Heart right ventricle (tissue), 16 donors: ENCODE measurements around the gene SMIM38. TPM values are rescaled to one million over a fixed set of nuclear protein-coding genes. Genes with fewer than 3 reads are reported as not detected.
"Not testable (repeated sequence)": the region's sequence is repeated elsewhere in the genome, so short reads cannot be mapped to it uniquely, and the experiment has no call there.

Experiments
- ATAC-seq, 8 donors: fragments of 200-7000 bp; cut with Tn5 transposase; one replicate each; pipeline ENCODE4 v1.9.1; 2020; ENCODE audit warnings: mild to moderate bottlenecking in 8 of 8, moderate library complexity in 8 of 8, moderate number of reproducible peaks in 1 of 8
- DNase-seq, 2 donors: peaks; one replicate each; pipeline ENCODE4 v3.0.0-alpha.2; 2020
- H3K27ac ChIP-seq, 10 donors: fragments of 200-600 bp; sonication (generic) in 2 of 10; one replicate each; pipeline versions ENCODE4 v1.5.0 to v1.8.0; 2020 to 2022; ENCODE audit warnings: mild to moderate bottlenecking in 3 of 10
- H3K27me3 ChIP-seq, 7 donors: fragments of 200-600 bp; one replicate each; pipeline ENCODE4 v1.8.0; 2021 to 2022; ENCODE audit warnings: mild to moderate bottlenecking in 2 of 7
- H3K36me3 ChIP-seq, 9 donors: fragments of 200-600 bp; sonication (generic) in 1 of 9; one replicate each; pipeline versions ENCODE4 v1.5.0 to v1.8.0; 2020 to 2022; ENCODE audit warnings: mild to moderate bottlenecking in 2 of 9
- H3K4me1 ChIP-seq, 9 donors: fragments of 200-600 bp; sonication (generic) in 1 of 9; one replicate each; pipeline versions ENCODE4 v1.5.0 to v1.8.0; 2020 to 2022; ENCODE audit warnings: mild to moderate bottlenecking in 4 of 9
- H3K4me3 ChIP-seq, 10 donors: fragments of 200-600 bp; sonication (generic) in 2 of 10; one replicate each; pipeline versions ENCODE4 v1.5.0 to v1.8.0; 2020 to 2022; ENCODE audit warnings: mild to moderate bottlenecking in 7 of 10, moderate library complexity in 2 of 10
- H3K9me3 ChIP-seq, 11 donors: fragments of 200-600 bp in 10 of 11; sonication (generic) in 2 of 11; one replicate each; pipeline versions ENCODE4 v1.5.0 to v1.8.0; 2013 to 2022; ENCODE audit warnings: mild to moderate bottlenecking in 2 of 11, control low read depth in 1 of 11, moderate library complexity in 1 of 11
- WGBS, 2 donors: extraction: QIAGEN DNeasy Blood & Tissue Kit; methylation state at CpG; one replicate each; pipeline ENCODE4 v1.1.7; 2013; ENCODE audit warnings: inconsistent platforms in 1 of 2; 5-methylcytosine and 5-hydroxymethylcytosine counted together
- intact Hi-C, 10 donors: fragments of 100-400 bp; cut with DNase I; formaldehyde crosslinking; loops; one replicate each; pipeline versions ENCODE4 v1.11.1 to v1.14.2; 2022
- polyA plus RNA-seq, 2 donors: library from polyadenylated mRNA; stranded (reverse); fragments of 200-250 nt; gene quantifications; one replicate each; pipeline ENCODE4 v1.2.3, GENCODE V29; 2013
- total RNA-seq, 10 donors: library from RNA; stranded (reverse); fragmentation: NEBNext Ultra II Directional in 3 of 10; extraction: Animal tissue kit (Norgen Biotek cat#: 25700) in 3 of 10; gene quantifications; one replicate each; pipeline versions ENCODE4 v1.2.1 to v1.2.4, GENCODE V29; 2021 to 2023
- TF ChIP-seq, protein P1 (sequence below), 9 donors: fragments of 200-600 bp; sonication (generic) in 2 of 9; IDR thresholded peaks; one replicate each; pipeline versions ENCODE4 v1.5.0 to v1.8.0; 2021 to 2022; ENCODE audit warnings: antibody characterized with exemption in 9 of 9, mild to moderate bottlenecking in 5 of 9, moderate library complexity in 1 of 9
- donor health status: Arrhythmogenic right ventricular cardiomyopathy.
- donor health status: ischemic (EF 13 %, LVEDD 7.1; RV severe dilation, severe dysfunction).
- donor health status: healthy with polysubstance abuse.
- donor health status: DM: no; HTN: yes; CAD: no.
- donor health status: DM: no; HTN: no; CAD: no.
- donor health status: ischemic (EF 25% LVEDD 6.9; RV normal size, moderate dysfunction).
- donor health status: ischemic (EF 25% LVEDD 5.7; RV mildly dilated, moderate dysfunction).
- donor health status: healthy.
- donor health status: DM: yes; HTN: yes; CAD: no.
- donor health status: Ischemic cardiomyopathy.
- donor health status: ischemic (EF 35%, LVEDD 5.7; RV mildly dilated, moderate dysfunction).
- donor health status: nonischemic (EF 11% LVEDD 7.7; RV severe dilation, severe dysfunction).
- donor health status: DM: yes; HTN: yes; CAD: no.
- donor health status: PGD.
- donor health status: ischemic (EF 29% LVEDD 5.4; RV normal size, mild dysfunction).
- donor health status: nonischemic (EF 23%, LVEDD 6.1; RV moderate dilation, normal function).

SMIM38 gene
- total and polyA plus RNA-seq, 12 donors = 0.07 to 0.56 (median 0.18) TPM; not detected in 1

DNA sequence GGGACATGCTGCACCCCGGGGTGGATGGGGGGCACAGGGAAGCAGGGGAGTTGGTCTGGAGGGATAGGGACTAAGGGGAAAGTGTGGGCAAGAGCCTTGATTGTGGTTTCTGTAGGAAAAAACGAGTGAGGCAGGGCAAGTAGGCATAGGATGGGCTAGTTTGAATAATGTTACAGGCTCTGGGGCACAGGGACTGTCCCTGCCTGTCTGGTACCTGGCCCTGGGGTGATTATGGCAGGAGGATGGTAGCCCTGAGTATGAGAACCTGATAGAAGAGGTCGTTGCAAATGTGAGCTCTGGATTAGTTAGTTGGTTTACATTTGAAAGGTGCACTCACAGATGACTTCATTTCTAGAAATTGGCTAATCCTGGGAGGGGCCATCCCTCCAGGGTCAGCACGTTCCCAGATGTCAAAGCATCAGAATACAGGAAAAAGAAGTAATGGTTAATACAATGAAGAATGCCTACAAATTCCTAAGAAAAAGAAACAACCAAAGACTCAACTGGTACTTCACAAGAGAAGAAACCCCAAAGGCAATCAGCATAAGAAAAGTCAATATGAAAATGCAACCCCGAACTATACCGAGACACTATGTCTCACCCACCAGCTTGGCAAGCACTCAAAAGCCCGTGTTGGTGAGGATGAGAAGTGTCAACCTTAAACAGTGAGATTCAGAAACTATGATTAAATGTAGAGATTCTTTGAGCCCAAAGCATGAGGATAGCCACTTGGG is 11.3 kb upstream of the SMIM38 start:
- TF ChIP-seq, protein P1, sequence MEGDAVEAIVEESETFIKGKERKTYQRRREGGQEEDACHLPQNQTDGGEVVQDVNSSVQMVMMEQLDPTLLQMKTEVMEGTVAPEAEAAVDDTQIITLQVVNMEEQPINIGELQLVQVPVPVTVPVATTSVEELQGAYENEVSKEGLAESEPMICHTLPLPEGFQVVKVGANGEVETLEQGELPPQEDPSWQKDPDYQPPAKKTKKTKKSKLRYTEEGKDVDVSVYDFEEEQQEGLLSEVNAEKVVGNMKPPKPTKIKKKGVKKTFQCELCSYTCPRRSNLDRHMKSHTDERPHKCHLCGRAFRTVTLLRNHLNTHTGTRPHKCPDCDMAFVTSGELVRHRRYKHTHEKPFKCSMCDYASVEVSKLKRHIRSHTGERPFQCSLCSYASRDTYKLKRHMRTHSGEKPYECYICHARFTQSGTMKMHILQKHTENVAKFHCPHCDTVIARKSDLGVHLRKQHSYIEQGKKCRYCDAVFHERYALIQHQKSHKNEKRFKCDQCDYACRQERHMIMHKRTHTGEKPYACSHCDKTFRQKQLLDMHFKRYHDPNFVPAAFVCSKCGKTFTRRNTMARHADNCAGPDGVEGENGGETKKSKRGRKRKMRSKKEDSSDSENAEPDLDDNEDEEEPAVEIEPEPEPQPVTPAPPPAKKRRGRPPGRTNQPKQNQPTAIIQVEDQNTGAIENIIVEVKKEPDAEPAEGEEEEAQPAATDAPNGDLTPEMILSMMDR (IDR thresholded peaks at IDR 0.05) = no peak
- no peak for ATAC-seq
- intact Hi-C loops = no loop called here
- DNase-seq = no peak
- H3K4me3 ChIP-seq = no peak overlapping the region
- no peak overlapping the region for H3K27ac ChIP-seq
- peaks cover 0 to 37% (median 18%) of the 10 kb centered on the region in 11 donors for H3K9me3 ChIP-seq
- 77 to 79% methylated on average over 7 of the region's 7 CpGs for WGBS, 2 donors
- peaks cover 0 to 5% (median 0%) of the 10 kb centered on the region in 9 donors for H3K36me3 ChIP-seq
- no peaks in the 10 kb centered on the region for H3K27me3 ChIP-seq
- H3K4me1 ChIP-seq = no peaks in the 10 kb centered on the region

DNA sequence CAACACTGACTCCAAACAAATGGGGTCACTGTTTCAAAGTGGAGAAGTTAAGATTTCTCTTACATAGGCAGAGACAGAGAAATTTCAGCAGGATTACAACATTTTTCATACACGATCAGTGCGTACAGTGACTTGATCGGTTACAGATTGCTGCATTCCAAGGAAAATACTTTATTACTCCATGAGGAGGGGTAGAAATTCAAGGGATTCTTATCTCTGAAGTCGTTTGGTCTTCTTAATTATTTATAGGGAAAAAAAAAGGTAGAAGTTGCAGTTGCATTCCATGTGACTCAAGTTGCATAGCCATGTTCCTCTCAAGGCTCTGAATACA is 10.7 kb upstream of the SMIM38 start:
- Histone ChIP-seq H3K4me3 (no peak overlapping the region), H3K36me3 (peaks cover 0 to 5% (median 0%) of the 10 kb centered on the region in 9 donors), H3K4me1 (no peaks in the 10 kb centered on the region), H3K27me3 (no peaks in the 10 kb centered on the region), H3K9me3 (peaks cover 0 to 37% (median 18%) of the 10 kb centered on the region in 11 donors), H3K27ac (no peak overlapping the region)
- intact Hi-C loops = no loop called here
- DNase-seq (no peak), ATAC-seq (no peak)
- WGBS, 2 donors = 74 to 79% methylated on average over 4 of the region's 4 CpGs
- TF ChIP-seq, protein P1 (IDR thresholded peaks at IDR 0.05) = no peak

DNA sequence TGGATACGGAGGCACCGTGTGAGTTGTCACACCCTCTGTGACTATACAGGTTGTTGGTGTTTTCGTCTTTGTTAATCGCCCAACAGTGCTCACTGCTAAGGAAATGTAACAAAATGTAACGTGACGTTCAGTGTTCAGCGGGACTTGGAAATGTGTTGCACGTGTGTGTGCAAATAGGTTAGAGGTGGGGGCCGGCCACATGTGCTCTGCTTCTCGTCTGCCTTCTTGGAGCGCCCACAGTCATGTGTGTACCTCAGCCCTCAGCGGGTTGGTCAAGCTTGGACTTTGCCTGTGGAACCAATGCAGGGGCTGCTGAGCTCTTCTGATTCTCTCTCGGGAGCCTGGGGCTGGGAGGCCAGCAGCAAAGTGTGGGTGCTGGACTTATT is 7.4 kb upstream of the SMIM38 start:
- Histone ChIP-seq H3K27ac (no peak overlapping the region), H3K4me1 (peaks cover 0 to 12% (median 0%) of the 10 kb centered on the region in 9 donors), H3K27me3 (no peaks in the 10 kb centered on the region), H3K36me3 (peaks cover 0 to 5% (median 0%) of the 10 kb centered on the region in 9 donors), H3K9me3 (peaks cover 0 to 37% (median 18%) of the 10 kb centered on the region in 11 donors), H3K4me3 (no peak overlapping the region)
- DNase-seq (no peak), ATAC-seq (no peak)
- TF ChIP-seq, protein P1 (IDR thresholded peaks at IDR 0.05) = no peak
- intact Hi-C loops = no loop called here
- WGBS, 2 donors = 97 to 98% methylated on average over 13 of the region's 13 CpGs

DNA sequence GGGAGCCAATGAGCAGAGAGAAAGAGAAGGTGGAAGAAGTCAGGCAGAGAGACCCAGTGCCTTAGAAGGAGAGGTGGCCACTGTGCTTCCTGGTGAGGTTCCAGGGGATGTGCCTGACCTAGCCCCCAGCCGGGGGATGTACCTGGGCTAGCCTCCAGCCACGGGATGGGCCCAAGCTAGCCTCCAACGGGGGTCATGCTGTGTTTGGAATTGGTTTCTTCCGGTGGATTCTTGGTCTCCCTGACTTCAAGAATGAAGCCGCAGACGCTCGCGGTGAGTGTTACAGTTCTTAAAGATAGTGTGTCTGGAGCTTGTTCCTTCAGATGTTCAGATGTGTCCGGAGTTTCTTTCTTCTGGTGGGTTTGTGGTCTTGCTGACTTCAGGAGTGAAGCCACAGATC is 6.9 kb upstream of the SMIM38 start:
- Histone ChIP-seq H3K36me3 (peaks cover 0 to 5% (median 0%) of the 10 kb centered on the region in 9 donors), H3K27me3 (no peaks in the 10 kb centered on the region), H3K4me3 (no peak overlapping the region), H3K4me1 (peaks cover 0 to 17% (median 0%) of the 10 kb centered on the region in 9 donors), H3K9me3 (peaks cover 0 to 37% (median 18%) of the 10 kb centered on the region in 11 donors), H3K27ac (no peak overlapping the region)
- no peak for DNase-seq
- 91% methylated on average over 9 of the region's 9 CpGs for WGBS, 2 donors
- ATAC-seq = no peak
- TF ChIP-seq, protein P1 (IDR thresholded peaks at IDR 0.05) = no peak
- intact Hi-C loops = no loop called here

DNA sequence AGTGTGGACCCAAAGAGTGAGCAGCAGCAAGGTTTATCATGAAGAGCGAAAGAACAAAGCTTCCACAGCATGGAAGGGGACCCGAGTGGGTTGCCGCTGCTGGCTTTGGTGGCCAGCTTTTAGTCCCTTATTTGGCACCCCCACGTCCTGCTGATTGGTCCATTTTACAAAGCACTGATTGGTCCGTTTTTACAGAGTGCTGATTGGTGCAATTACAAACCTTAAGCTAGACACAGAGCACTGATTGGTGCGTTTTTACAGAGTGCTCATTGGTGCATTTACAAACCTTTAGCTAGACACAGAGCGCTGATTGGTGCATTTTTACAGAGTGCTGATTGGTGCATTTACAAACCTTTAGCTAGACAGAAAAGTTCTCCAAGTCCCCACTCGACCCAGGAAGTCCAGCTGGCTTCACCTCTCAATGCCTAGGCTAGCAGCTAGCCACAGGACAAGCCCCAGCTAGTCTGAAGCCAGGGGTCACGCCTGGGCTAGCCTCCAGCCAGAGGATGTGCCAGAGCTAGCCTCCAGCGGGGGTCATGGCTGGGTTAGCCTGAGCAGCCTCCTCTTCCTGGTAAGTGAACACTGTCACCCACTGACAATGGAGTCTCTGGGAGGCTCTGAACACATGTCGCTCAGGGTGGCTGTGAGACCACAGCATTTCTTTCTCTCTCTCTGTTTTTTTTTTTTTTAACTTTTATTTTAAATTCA is 6.2 kb upstream of the SMIM38 start:
- H3K27me3 ChIP-seq, H3K36me3 ChIP-seq, ATAC-seq, H3K27ac ChIP-seq, DNase-seq, H3K4me3 ChIP-seq, intact Hi-C loops: not testable (repeated sequence)
- Histone ChIP-seq H3K4me1 (peaks cover 0 to 24% (median 4%) of the 10 kb centered on the region in 9 donors), H3K9me3 (peaks cover 0 to 37% (median 18%) of the 10 kb centered on the region in 11 donors)
- WGBS, 2 donors = 96 to 97% methylated on average over 11 of the region's 11 CpGs
